Neural progenitor cell (in vitro differentiated cells): Measurements from ENCODE around the gene TMEFF2. TPM values are rescaled to one million over a fixed set of nuclear protein-coding genes. Genes with fewer than 3 reads are reported as not detected.

ENCODE experiments used
- DNase-seq: peaks from one replicate; pipeline ENCODE4 v3.0.0-alpha.2; 2016; ENCODE audit warnings: low spot score
- H2AFZ ChIP-seq: fragments of 200-600 bp; sonication (generic); replicated peaks from 2 replicates; pipeline ENCODE4 v1.6.1; 2016; ENCODE audit warnings: antibody characterized with exemption
- H3F3A ChIP-seq: fragments of 200-600 bp; sonication (generic); 2 replicates; pipeline ENCODE4 v1.6.1; 2016; ENCODE audit warnings: antibody characterized with exemption, low read depth
- H3K27ac ChIP-seq: fragments of 200-600 bp; sonication (generic); 2 replicates; pipeline ENCODE4 v1.5.1; 2016; ENCODE audit warnings: mild to moderate bottlenecking
- H3K27me3 ChIP-seq: fragments of 200-600 bp; sonication (generic); 2 replicates; pipeline ENCODE4 v1.6.1; 2016; ENCODE audit warnings: mild to moderate bottlenecking, moderate library complexity
- H3K36me3 ChIP-seq: fragments of 200-600 bp; sonication (generic); 2 replicates; pipeline ENCODE4 v1.5.1; 2016
- H3K4me1 ChIP-seq: fragments of 200-600 bp; sonication (generic); 2 replicates; pipeline ENCODE4 v1.6.1; 2016; ENCODE audit warnings: mixed run types
- H3K4me2 ChIP-seq: fragments of 200-600 bp; sonication (generic); 2 replicates; pipeline ENCODE4 v1.6.1; 2016
- H3K4me3 ChIP-seq: fragments of 200-600 bp; sonication (generic); 2 replicates; pipeline ENCODE4 v1.5.1; 2016
- H3K79me2 ChIP-seq: fragments of 200-600 bp; sonication (generic); 2 replicates; pipeline ENCODE4 v1.6.1; 2016; ENCODE audit warnings: low read depth
- H3K9ac ChIP-seq: fragments of 200-600 bp; sonication (generic); 2 replicates; pipeline ENCODE4 v1.6.1; 2016
- H3K9me3 ChIP-seq: fragments of 200-600 bp; sonication (generic); 2 replicates; pipeline ENCODE4 v1.5.1; 2016; ENCODE audit warnings: low read depth
- H4K20me1 ChIP-seq: fragments of 200-600 bp; sonication (generic); 2 replicates; pipeline ENCODE4 v1.6.1; 2016; ENCODE audit warnings: low read depth
- H3K27ac Mint-ChIP-seq: 3 replicates; pipeline ENCODE4 v1.8.0; 2021; ENCODE audit warnings: mixed read lengths
- H3K27me3 Mint-ChIP-seq: 2 replicates; pipeline ENCODE4 v1.8.0; 2022; ENCODE audit warnings: low read depth, mild to moderate bottlenecking, inconsistent platforms, moderate library complexity, mixed read lengths; ENCODE audit not compliant: insufficient read depth
- H3K36me3 Mint-ChIP-seq: 3 replicates; pipeline ENCODE4 v1.8.0; 2021; ENCODE audit warnings: mixed read lengths
- H3K4me1 Mint-ChIP-seq: 3 replicates; pipeline ENCODE4 v1.8.0; 2021; ENCODE audit warnings: mixed read lengths
- H3K4me3 Mint-ChIP-seq: 3 replicates; pipeline ENCODE4 v1.8.0; 2021; ENCODE audit warnings: mild to moderate bottlenecking, moderate library complexity, mixed read lengths
- H3K9me3 Mint-ChIP-seq: 3 replicates; pipeline ENCODE4 v1.8.0; 2020; ENCODE audit warnings: mixed read lengths
- CTCF ChIP-seq: fragments of 200-600 bp; sonication (generic); IDR thresholded peaks from 2 replicates; pipeline ENCODE4 v1.5.1; 2017; ENCODE audit warnings: antibody characterized with exemption, mild to moderate bottlenecking
- EZH2 ChIP-seq: fragments of 200-600 bp; sonication (generic); IDR thresholded peaks from 2 replicates; pipeline ENCODE4 v1.6.1; 2017; ENCODE audit warnings: antibody characterized with exemption, mild to moderate bottlenecking, moderate library complexity
- EZH2phosphoT487 ChIP-seq: fragments of 200-600 bp; sonication (generic); IDR thresholded peaks from 2 replicates; pipeline ENCODE4 v1.6.1; 2017; ENCODE audit warnings: antibody characterized with exemption
- total RNA-seq: library from RNA; depleted of rRNA; stranded (reverse); fragments of >200 nt; gene quantifications from 2 replicates; pipeline ENCODE4 v1.2.3, GENCODE V29; 2015; ENCODE audit warnings: low replicate concordance

Gene TMEFF2
- total RNA-seq, 1 donor from 2014 or later, result 1.7 TPM

DNA sequence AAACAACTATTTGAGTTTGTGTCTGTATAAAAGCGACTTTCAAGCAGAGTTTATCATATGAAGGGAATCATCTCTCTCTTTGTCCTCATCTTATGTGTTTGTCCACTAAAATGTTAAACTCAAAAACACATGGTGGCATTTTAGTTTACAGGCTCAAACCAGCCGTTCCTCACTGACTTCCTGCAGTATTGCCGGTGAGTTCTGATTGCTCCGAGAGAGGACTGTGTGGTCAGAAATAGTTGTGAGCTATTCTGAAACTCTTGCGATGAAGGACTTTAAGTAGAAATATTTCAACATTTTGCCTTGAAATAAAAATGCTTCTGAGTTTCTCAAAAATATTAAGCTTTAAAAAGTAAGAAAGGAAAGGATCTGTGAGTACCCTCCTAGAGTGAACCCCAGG lies 184.7 kb downstream of the TMEFF2 start:
- H3K79me2 ChIP-seq, result no peaks in the 10 kb centered on the region
- Mint-ChIP-seq H3K27me3 (no peaks in the 10 kb centered on the region), H3K4me1 (peaks cover 21% of the 10 kb centered on the region), H3K36me3 (no peaks in the 10 kb centered on the region), H3K4me3 (no peak overlapping the region), H3K27ac (no peak overlapping the region), H3K9me3 (no peaks in the 10 kb centered on the region)
- DNase-seq, result no peak
- no peaks in the 10 kb centered on the region for H4K20me1 ChIP-seq
- H3K36me3 ChIP-seq, result no peaks in the 10 kb centered on the region
- H3K4me1 ChIP-seq, result peaks cover 9% of the 10 kb centered on the region
- TF ChIP-seq EZH2phosphoT487 (no peak), CTCF (no peak), EZH2 (no peak)
- no peaks in the 10 kb centered on the region for H3K9me3 ChIP-seq
- no peak overlapping the region for H3K9ac ChIP-seq
- no peaks in the 10 kb centered on the region for H3F3A ChIP-seq
- no peaks in the 10 kb centered on the region for H3K27me3 ChIP-seq
- H3K27ac ChIP-seq, result no peak overlapping the region
- no peak overlapping the region for H2AFZ ChIP-seq
- no peak overlapping the region for H3K4me3 ChIP-seq
- no peak overlapping the region for H3K4me2 ChIP-seq

GRCh38 chr2:192007581-192008228 lies 187.0 kb downstream of the TMEFF2 start:
- H4K20me1 ChIP-seq, result no peaks in the 10 kb centered on the region
- no peak overlapping the region for H3K4me2 ChIP-seq
- DNase-seq, result peak; percentile 14
- H3K9me3 ChIP-seq, result no peaks in the 10 kb centered on the region
- Mint-ChIP-seq H3K9me3 (no peaks in the 10 kb centered on the region), H3K27ac (no peak overlapping the region), H3K4me1 (peaks cover 30% of the 10 kb centered on the region), H3K36me3 (no peaks in the 10 kb centered on the region), H3K27me3 (no peaks in the 10 kb centered on the region), H3K4me3 (no peak overlapping the region)
- no peak overlapping the region for H3K4me3 ChIP-seq
- H3K36me3 ChIP-seq, result no peaks in the 10 kb centered on the region
- no peak for TF ChIP-seq CTCF
- TF ChIP-seq EZH2phosphoT487, result no peak
- TF ChIP-seq EZH2, result no peak
- no peaks in the 10 kb centered on the region for H3K27me3 ChIP-seq
- no peak overlapping the region for H3K27ac ChIP-seq
- no peak overlapping the region for H3K9ac ChIP-seq
- H2AFZ ChIP-seq, result peak overlapping the region; percentile 23
- H3K79me2 ChIP-seq, result no peaks in the 10 kb centered on the region
- H3K4me1 ChIP-seq, result peaks cover 9% of the 10 kb centered on the region
- no peaks in the 10 kb centered on the region for H3F3A ChIP-seq

- H3K36me3 Mint-ChIP-seq, result no peaks in the 10 kb centered on the region
- H3K27me3 Mint-ChIP-seq, result no peaks in the 10 kb centered on the region
- no peak for TF ChIP-seq CTCF
- no peak for TF ChIP-seq EZH2
- TF ChIP-seq EZH2phosphoT487, result no peak
- no peaks in the 10 kb centered on the region for H3K36me3 ChIP-seq
- H3K27ac Mint-ChIP-seq, result no peak overlapping the region
- H3K9me3 Mint-ChIP-seq, result no peaks in the 10 kb centered on the region
- H3K4me1 ChIP-seq, result no peaks in the 10 kb centered on the region
- DNase-seq, result no peak
- H3K4me2 ChIP-seq, result no peak overlapping the region
- no peak overlapping the region for H3K27ac ChIP-seq
- no peak overlapping the region for H2AFZ ChIP-seq
- no peak overlapping the region for H3K4me3 Mint-ChIP-seq
- no peak overlapping the region for H3K4me3 ChIP-seq
- no peaks in the 10 kb centered on the region for H3K79me2 ChIP-seq
- H3K4me1 Mint-ChIP-seq, result peaks cover 22% of the 10 kb centered on the region
- no peaks in the 10 kb centered on the region for H3K27me3 ChIP-seq
- H3K9ac ChIP-seq, result no peak overlapping the region
- H3F3A ChIP-seq, result no peaks in the 10 kb centered on the region
- H4K20me1 ChIP-seq, result no peaks in the 10 kb centered on the region
- H3K9me3 ChIP-seq, result no peaks in the 10 kb centered on the region
These were observed 189.5 kb downstream of the TMEFF2 start for GRCh38 chr2:192005211-192005610.
